Measurements from ENCODE around the gene LYZ.

Gene LYZ

GRCh38 chr12:69389831-69390230 lies 41.6 kb downstream of the LYZ start:
- DNase-seq, result no peak

- DNase-seq, result no peak
Observed at GRCh38 chr12:69392179-69392928, 44.2 kb downstream of the LYZ start.

- no peak for DNase-seq
Observed at GRCh38 chr12:69396041-69396440, 47.9 kb downstream of the LYZ start.

GRCh38 chr12:69396963-69397362 lies 48.8 kb downstream of the LYZ start:
- DNase-seq, result no peak

- no peak for DNase-seq
Observed at GRCh38 chr12:69397978-69398377, 49.8 kb downstream of the LYZ start.

GRCh38 chr12:69401940-69402339 lies 53.8 kb downstream of the LYZ start:
- no peak for DNase-seq

Data from CD4-positive, alpha-beta T cell treated with Interleukin-4 for 1 hour (primary cell).